ENCODE results near the gene B9D2. TPM values are rescaled to one million over a fixed set of nuclear protein-coding genes. Genes with fewer than 3 reads are reported as not detected.

B9D2 gene
- total and polyA plus RNA-seq, 10 donors = 7.5 to 11.9 (median 8.7) TPM

- H3K27ac ChIP-seq = peak overlapping the region; percentile 88 to 98 (median 97)
- no peaks in the 10 kb centered on the region for H3K9me3 ChIP-seq
- H3K4me3 ChIP-seq = peak overlapping the region in 1 of 8 donors; percentile 74
- peaks cover 63 to 96% (median 91%) of the 10 kb centered on the region in 6 donors for H3K4me1 ChIP-seq
- WGBS, 5 donors = 19 to 42% (median 23%) methylated on average over 8 of the region's 8 CpGs
- TF ChIP-seq CTCF (IDR thresholded peaks at IDR 0.05 in 8 of 11, conservative IDR thresholded peaks at IDR 0.05 in 3 of 11) (no peak), POLR2AphosphoS5 (IDR thresholded peaks at IDR 0.05) (no peak), POLR2A (IDR thresholded peaks at IDR 0.05) (no peak)
- intact Hi-C loops (cut with DNase I; ENCODE audit: low total_unique reads) = loop anchor here (5.0 kb wide), 1 partner anchor 40 kb away; no protein-coding TSS in a partner anchor
- DNase-seq = no peak
- no peaks in the 10 kb centered on the region for H3K27me3 ChIP-seq (replicated peaks in 1 of 7)
- peaks cover 0 to 59% (median 43%) of the 10 kb centered on the region in 6 donors for H3K36me3 ChIP-seq
Measured at GRCh38 chr19:41307090-41307875, 56.7 kb downstream of the B9D2 start.

- DNase-seq = no peak
- intact Hi-C loops (cut with DNase I; ENCODE audit: low total_unique reads) = loop anchor here (5.0 kb wide), 1 partner anchor 39 kb away; no protein-coding TSS in a partner anchor
- H3K9me3 ChIP-seq = no peaks in the 10 kb centered on the region
Measured at GRCh38 chr19:41305927-41306793, 57.8 kb downstream of the B9D2 start.

GRCh38 chr19:41304706-41305483, 59.1 kb downstream of the B9D2 start:
- Histone ChIP-seq H3K9me3 (no peaks in the 10 kb centered on the region), H3K27me3 (replicated peaks in 1 of 7) (no peaks in the 10 kb centered on the region), H3K27ac (peak overlapping the region in 7 of 8 donors; percentile 6 to 98 (median 92)), H3K4me3 (no peak overlapping the region), H3K4me1 (peaks cover 57 to 99% (median 94%) of the 10 kb centered on the region in 6 donors), H3K36me3 (peaks cover 0 to 76% (median 60%) of the 10 kb centered on the region in 6 donors)
- TF ChIP-seq CTCF (IDR thresholded peaks at IDR 0.05 in 8 of 11, conservative IDR thresholded peaks at IDR 0.05 in 3 of 11) = no peak
- TF ChIP-seq POLR2AphosphoS5 (IDR thresholded peaks at IDR 0.05) = no peak
- no peak for TF ChIP-seq POLR2A (IDR thresholded peaks at IDR 0.05)
- intact Hi-C loops (cut with DNase I; ENCODE audit: low total_unique reads) = loop anchor here (5.0 kb wide), 1 partner anchor 38 kb away; no protein-coding TSS in a partner anchor
- no peak for DNase-seq
- WGBS, 5 donors = 73 to 91% (median 76%) methylated on average over 4 of the region's 4 CpGs

More at GRCh38 chr19:41305927-41306793, 57.8 kb downstream of the B9D2 start:
- H3K4me1 ChIP-seq = peaks cover 59 to 96% (median 89%) of the 10 kb centered on the region in 6 donors
- H3K27ac ChIP-seq = peak overlapping the region; percentile 88 to 98 (median 97)
- no peaks in the 10 kb centered on the region for H3K27me3 ChIP-seq (replicated peaks in 1 of 7)
- 53 to 69% (median 67%) methylated on average over 13 of the region's 13 CpGs for WGBS, 5 donors
- H3K4me3 ChIP-seq = peak overlapping the region in 1 of 8 donors; percentile 24
- TF ChIP-seq CTCF (IDR thresholded peaks at IDR 0.05 in 8 of 11, conservative IDR thresholded peaks at IDR 0.05 in 3 of 11) = no peak
- peak in 1 of 3 donors; percentile 54 for TF ChIP-seq POLR2AphosphoS5 (IDR thresholded peaks at IDR 0.05)
- H3K36me3 ChIP-seq = peaks cover 0 to 63% (median 50%) of the 10 kb centered on the region in 6 donors

Other genes with a start within 250 kb of the B9D2 start
- not detected for gene CYP2F1, start 249.7 kb downstream of the B9D2 start, total RNA-seq
- gene CYP2F1, start 249.7 kb downstream of the B9D2 start, polyA plus RNA-seq = not detected
- 10 to 100 TPM in 4 of 7 donors, 1 to 10 TPM in 3; 3.8 to 22.4 (median 10.4) TPM for gene CYP2S1, start 170.9 kb downstream of the B9D2 start, total RNA-seq
- under 1 TPM; 0.62 to 0.93 (median 0.83) TPM for gene CYP2S1, start 170.9 kb downstream of the B9D2 start, polyA plus RNA-seq
- gene AXL, start 144.9 kb downstream of the B9D2 start, total RNA-seq = 100 to 1,000 TPM in 3 of 7 donors, 10 to 100 TPM in 4; 48.4 to 135 (median 87.5) TPM
- gene AXL, start 144.9 kb downstream of the B9D2 start, polyA plus RNA-seq = 1 to 10 TPM; 2.3 to 8.3 (median 5.0) TPM
- gene HNRNPUL1, start 99.8 kb downstream of the B9D2 start, total RNA-seq = 100 to 1,000 TPM; 161 to 213 (median 178) TPM
- gene HNRNPUL1, start 99.8 kb downstream of the B9D2 start, polyA plus RNA-seq = 100 to 1,000 TPM in 1 of 3 donors, 10 to 100 TPM in 2; 53.9 to 102 (median 64.4) TPM
- gene CCDC97, start 54.0 kb downstream of the B9D2 start, total RNA-seq = 10 to 100 TPM; 20.5 to 38.2 (median 29.7) TPM
- gene CCDC97, start 54.0 kb downstream of the B9D2 start, polyA plus RNA-seq = 10 to 100 TPM; 12.7 to 18.9 (median 14.5) TPM
- 100 to 1,000 TPM in 6 of 7 donors, 10 to 100 TPM in 1; 79.3 to 147 (median 130) TPM for gene TGFB1, start 10.2 kb downstream of the B9D2 start, total RNA-seq
- 10 to 100 TPM; 23.0 to 56.0 (median 25.2) TPM for gene TGFB1, start 10.2 kb downstream of the B9D2 start, polyA plus RNA-seq
- 10 to 100 TPM; 19.3 to 62.0 (median 23.5) TPM for gene TMEM91, start 12.4 kb upstream of the B9D2 start, total RNA-seq
- 10 to 100 TPM; 13.4 to 37.1 (median 34.4) TPM for gene TMEM91, start 12.4 kb upstream of the B9D2 start, polyA plus RNA-seq
- 10 to 100 TPM; 10.1 to 21.0 (median 14.0) TPM for gene EXOSC5, start 33.2 kb upstream of the B9D2 start, total RNA-seq
- 10 to 100 TPM; 32.1 to 53.8 (median 42.3) TPM for gene EXOSC5, start 33.2 kb upstream of the B9D2 start, polyA plus RNA-seq
- gene BCKDHA, start 33.7 kb upstream of the B9D2 start, total RNA-seq = 10 to 100 TPM; 10.3 to 55.6 (median 28.3) TPM
- gene BCKDHA, start 33.7 kb upstream of the B9D2 start, polyA plus RNA-seq = 10 to 100 TPM; 28.0 to 34.9 (median 29.9) TPM
- 10 to 100 TPM in 6 of 7 donors, 1 to 10 TPM in 1; 7.0 to 30.3 (median 11.4) TPM for gene B3GNT8, start 63.2 kb upstream of the B9D2 start, total RNA-seq
- 1 to 10 TPM; 1.8 to 9.8 (median 4.0) TPM for gene B3GNT8, start 63.2 kb upstream of the B9D2 start, polyA plus RNA-seq
- gene DMAC2, start 75.8 kb upstream of the B9D2 start, total RNA-seq = 10 to 100 TPM; 25.6 to 34.4 (median 30.4) TPM
- gene DMAC2, start 75.8 kb upstream of the B9D2 start, polyA plus RNA-seq = 10 to 100 TPM; 19.2 to 36.5 (median 27.7) TPM
- gene ERICH4, start 79.0 kb upstream of the B9D2 start, total RNA-seq = under 1 TPM in 1 of 7 donors, not detected in 6; 0.65 TPM
- gene ERICH4, start 79.0 kb upstream of the B9D2 start, polyA plus RNA-seq = not detected
- 10 to 100 TPM; 12.1 to 22.9 (median 20.0) TPM for gene CEACAM21, start 212.0 kb upstream of the B9D2 start, total RNA-seq
- gene CEACAM21, start 212.0 kb upstream of the B9D2 start, polyA plus RNA-seq = 10 to 100 TPM; 10.3 to 21.0 (median 17.4) TPM

All from spleen (tissue), 11 donors.